NAMALWA (cell line): ENCODE measurements around the gene LRRC72.
"Not testable (repeated sequence)": the region's sequence is repeated elsewhere in the genome, so short reads cannot be mapped to it uniquely, and the experiment has no call there.

Experiments
- DNase-seq: peaks from one replicate; pipeline ENCODE4 v3.0.0-alpha.2; 2015; ENCODE audit warnings: low spot score

The LRRC72 gene

DNA sequence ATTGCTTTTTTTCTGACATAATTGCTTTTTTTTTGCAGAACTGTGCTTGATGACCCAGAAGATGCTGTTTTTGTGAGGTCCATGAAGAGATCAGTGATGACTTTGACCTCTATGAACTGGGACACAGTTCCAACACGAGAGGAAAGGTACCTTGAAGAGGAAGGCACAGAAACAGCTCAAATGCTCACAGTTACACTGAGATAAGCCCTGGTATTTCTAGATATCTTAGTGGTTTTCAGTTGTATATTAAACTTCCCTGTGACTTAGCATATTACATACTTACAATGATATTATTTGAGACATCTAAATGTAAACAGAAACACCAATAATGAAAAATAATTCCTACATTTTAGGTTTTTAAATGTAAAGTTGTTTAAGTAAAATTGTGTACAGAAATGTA, 54.7 kb downstream of the LRRC72 start:
- no peak for DNase-seq

DNA sequence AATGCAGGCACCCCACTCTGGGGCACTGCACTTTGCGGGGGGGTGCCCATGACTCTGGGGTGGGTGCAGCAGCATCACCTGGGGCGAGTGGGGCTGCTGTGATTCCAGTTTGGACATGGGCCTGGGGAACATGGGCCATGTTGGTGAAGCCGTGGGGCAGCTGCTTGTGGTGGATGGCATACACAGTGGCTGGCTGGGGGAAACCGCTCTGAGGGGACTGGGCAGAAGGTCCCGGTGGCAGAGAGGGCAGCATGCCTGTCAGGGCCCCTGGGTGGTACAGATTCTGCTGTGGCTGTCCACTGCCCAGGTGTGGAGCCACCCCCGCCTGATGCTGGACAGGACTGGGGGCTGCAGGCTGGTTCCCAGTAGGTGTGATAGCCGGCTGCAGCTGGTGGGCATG, 57.2 kb downstream of the LRRC72 start:
- DNase-seq: no peak

DNA sequence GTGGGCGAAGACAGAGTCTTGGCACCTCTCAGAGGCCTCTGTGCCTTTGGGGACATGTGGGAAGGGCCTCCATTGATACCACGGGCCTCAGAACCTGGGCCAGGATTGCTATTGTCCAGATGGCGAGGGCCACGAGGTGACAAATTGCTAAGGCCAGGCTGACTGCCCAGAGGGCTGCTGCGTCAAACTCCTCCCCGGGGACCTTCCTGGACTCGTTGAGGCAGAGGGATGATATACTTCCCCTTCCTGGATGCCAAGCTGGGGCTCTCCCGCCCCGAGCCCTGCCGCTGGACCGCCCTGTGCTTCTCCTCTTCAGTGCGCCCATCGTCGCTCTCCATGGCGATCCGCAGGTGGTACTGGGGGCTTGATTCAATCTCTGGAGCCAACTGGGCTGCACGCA, 58.9 kb downstream of the LRRC72 start:
- no peak for DNase-seq

DNA sequence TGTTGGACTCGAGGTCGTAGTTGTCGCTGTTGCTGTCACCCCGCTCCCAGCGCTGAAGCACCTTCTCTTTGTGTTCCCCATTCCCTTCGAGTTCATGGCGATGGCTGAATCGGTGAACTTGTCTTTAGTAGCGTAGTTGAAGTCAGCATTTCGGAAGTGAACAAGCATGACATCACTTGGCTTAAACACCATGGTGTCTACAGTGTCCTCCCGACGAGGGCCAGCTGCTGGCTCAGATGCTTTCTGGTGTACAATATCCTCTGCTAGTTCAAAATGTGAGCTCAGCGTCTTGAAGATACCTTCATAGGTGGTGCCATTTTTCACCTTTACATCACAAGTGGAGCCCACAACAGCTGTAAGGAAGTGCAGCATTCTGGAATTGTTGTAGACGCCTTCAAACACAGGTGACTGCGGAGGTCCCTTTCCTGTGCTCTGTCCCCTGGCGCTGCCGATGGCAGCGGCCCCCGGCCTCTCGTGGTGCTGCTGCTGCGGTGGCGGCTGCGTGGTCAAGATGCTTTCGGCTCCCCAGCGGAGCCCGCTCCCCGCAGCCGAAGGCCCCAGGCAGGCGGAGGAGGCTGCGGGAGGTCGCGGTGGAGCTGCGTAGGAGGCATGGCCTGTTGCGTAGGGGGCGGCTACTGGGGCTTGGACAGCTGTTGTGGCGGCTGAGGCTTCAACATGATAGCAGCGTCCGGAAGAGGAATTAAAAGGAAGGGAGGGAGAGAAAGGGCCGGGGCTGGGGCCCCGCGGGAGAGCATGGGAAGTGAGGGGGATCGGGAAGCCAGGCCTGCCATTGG, 59.7 kb downstream of the LRRC72 start:
- DNase-seq: no peak

DNA sequence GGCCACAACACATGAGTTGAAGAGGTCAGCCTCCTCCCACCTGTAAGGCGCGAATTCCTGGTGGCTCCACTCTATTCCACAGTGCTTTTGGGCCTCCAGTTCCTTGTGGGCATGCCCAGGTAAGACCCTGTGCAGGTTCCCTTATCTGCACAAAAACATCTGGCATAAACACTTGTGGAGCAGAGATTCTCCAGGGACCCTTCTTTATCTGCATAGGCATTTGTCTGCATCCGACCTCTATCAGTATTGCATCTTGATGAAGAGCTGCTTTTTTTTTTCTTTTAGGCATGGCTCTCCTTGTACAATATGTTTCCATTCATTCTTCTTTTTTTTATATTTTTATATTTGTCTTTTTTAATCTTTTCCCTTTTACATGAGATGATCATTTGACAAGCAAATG, 60.5 kb downstream of the LRRC72 start:
- no peak for DNase-seq

DNA sequence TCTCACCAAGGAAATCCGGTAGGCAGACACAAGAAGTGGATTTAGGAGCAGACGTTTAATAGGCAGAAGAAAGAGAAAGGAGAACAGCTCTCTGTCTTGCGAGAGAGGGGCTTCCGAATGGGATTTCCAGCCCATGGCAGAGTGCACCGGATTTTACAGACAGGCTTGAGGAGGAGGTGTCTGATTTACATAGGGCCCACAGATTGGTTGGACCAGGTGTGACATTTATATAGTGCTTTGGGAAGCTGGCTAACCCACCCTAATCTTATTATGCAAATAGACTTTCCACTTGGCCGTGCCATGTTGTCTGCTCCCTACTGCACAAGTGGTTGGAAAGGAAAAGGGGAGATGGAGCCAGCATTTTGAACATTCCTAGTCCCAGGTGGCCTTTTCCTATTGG, 61.2 kb downstream of the LRRC72 start:
- DNase-seq: no peak

DNA sequence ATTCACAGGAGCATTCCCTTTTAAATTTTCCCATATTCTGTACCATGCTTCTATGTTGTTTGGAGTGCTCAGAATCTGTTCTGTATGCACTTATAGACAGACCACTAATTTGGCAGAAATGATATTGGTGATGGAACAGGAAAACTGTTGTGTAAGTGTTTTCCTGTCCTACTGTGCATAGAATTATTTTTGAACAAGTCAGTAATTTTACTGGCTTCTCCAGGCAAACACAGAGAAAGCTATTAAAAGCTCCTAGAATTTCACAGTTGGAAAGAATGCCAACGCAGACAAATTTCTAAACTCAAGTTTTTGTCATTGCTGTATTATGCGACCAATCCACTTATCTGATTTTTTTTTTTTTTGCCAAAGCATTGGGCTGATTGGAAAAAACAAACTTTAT, 63.3 kb downstream of the LRRC72 start:
- no peak for DNase-seq

DNA sequence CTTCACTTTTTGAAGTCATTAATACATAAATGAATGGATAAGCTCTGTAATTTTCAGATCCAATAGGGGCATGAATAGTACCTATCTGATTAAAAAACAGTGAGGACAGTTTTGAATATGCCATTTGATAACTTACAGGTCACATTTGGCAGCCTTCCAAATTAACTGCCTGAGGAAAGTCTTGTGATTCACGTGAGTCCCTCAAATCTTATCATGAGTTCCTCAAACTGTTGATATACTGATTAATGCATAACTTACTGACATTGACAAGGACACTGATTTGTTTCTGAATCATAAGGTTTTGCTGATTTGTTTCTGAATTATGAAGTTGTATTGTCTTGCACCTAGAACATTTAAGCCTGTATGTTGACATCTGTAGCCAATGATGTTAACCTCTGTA, 63.8 kb downstream of the LRRC72 start:
- no peak for DNase-seq

DNA sequence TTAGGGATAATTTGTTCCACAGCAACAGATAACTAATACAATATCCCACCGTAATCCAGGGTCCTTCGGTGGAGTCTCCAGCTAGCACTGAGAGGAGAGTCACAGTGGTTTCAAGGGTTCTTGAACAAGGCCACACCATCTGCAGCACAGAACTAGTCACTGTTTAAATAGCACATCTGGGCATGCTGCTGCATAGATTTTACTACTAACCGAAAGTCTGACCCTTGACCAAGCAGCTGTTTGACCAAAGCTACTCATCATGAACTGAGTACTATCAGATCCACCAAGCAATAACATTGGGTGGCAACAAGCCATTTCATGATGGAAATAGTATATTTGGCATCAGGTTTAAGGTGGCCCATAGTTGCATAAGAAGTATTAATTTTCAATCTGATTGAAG, 65.8 kb downstream of the LRRC72 start:
- no peak for DNase-seq

DNA sequence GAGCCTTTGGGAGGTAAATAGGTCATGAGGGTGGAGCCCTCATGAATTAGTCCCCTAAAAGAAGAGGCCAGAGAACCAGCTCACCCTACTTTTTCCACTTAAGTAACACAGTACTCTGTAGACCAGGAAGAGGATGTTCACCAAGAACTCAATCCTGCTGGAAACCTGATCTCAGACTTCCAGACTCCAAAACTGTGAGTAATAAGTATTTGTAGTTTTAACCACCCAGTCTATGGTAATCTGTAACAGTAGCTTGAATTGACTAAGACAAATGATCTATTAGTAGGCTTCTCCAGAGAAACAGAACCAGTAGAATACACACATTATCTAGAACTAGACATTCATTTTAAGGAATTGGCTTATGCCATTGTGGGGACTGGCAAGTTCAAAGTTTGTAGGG, 67.4 kb downstream of the LRRC72 start:
- no peak for DNase-seq

DNA sequence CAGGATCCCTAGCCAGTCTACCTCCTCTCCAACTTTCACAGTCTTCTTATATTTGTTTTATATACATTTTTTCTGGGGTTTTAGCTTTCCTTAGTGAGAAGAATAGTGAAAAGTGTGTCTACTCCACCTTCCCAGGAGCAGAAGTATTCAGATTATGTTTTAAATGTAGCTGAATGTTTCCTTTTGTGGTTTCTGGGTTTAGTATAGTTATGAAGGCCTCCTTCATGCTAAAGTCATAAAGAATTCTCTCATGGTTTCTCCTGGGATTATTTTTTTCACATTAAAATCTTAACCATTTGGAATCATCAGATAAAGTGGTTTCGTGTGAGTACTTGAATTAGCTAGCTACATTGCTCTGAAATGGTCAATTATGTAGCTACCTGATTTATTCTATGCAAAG, 68.1 kb downstream of the LRRC72 start:
- no peak for DNase-seq

DNA sequence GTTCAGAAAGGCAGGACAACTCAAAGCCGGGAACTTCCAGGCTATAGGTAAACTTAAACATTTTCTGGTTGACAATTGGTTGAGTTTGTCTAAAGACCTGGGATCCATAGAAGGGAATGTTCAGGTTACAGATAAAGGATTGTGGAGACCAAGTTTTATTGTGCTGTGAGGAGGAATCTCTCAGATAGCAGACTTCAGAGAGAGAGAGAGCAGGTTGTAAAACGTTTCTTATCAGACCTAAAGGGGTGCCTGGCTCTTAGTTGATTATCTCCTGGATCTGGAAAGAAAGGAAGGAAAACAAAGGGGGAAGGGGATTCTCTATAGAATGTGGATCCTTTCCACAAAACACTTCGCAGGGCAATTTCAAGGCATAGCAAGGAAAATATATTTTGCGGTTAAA, 69.0 kb downstream of the LRRC72 start:
- DNase-seq: not testable (repeated sequence)

DNA sequence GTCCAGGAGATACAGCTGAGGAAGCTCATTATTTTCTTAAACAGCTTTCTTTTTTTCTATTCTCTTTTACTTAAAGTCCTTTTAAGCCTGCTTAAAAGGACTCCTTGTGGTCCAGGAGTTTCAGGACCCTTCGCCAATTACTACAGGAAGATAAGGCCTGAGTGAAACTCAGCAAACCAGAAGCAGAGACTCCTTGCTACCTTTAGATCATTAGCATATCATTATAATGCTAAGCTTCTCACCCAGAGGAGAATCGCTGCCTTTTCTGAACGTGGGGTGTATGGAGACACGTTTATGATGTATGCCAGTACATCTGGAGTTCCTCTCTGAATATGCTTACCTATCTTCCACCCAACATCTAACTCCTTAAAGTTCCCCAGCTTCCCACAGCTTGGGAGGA, 71.4 kb downstream of the LRRC72 start:
- no peak for DNase-seq

DNA sequence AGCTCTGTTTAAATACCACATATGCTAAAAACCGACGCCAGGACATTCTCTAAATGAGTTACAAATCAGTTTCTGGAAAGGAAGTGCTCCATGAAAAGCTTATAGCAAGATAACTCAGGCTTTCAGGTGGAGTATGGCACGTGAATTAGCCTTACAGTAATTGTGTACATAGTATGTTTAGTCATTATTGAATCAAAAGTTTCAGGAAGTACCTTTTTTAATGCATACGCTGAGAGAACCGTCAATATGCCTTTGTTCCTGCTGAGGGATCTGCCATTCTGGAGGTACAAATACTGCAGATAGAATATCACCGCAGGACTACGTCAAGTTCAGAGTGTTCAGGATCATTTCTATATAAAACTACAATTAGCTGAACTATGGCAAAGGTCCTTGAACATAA, 73.2 kb downstream of the LRRC72 start:
- no peak for DNase-seq

DNA sequence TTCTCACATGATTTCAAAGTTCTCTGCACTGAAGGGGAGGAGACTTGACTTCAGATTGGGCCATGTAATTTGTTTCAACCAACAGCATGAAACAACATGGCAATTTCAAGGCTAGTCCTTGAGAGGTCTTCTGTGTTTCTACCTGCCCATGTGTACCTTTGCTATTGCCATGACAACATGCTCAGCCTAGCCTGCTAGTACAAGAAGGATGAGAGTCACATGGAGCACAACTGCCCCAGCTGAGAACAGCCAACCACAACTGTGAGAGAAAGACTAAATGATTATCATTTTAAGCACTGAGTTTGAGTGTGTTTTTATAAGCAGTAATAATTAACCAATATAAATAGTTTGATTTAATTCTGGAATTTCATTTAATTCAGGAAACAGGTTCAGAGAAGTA, 77.0 kb downstream of the LRRC72 start:
- no peak for DNase-seq

DNA sequence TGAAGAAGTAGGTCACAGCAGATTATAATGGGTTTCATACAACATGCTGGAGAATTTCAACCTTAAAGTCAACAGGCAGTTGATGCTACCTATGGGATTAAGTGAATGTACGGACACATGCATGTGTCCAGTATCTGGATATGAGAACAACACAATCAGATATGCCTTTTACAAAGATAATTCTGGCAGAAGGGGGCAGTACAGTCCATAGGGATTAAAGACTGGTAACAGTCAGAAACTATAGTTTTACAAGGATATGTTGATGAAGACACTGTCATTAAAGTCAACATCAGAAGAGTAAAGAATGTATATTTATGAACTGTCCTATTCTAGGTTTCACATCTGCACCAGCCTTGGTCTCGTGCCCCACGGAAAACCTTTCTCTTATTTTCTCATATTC, 77.4 kb downstream of the LRRC72 start:
- peak; percentile 16 for DNase-seq

DNA sequence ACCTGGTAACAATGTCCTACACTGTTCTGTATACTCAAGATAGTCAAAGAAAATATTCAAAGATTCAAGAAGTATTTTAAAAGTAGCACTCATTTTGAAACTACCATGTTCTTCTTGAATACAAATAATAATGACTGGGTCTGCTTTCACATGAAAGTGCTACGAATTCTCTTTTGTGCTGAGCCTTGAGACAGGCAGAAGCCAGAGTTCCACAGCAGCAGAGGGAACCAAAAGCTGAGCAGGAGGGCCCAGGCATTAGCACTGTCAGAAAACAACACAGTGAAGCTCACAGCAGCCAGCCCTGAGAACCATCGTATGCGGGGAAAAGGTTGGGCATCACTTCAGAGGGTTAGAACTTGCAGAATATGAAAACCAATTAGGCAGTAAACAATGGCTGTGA, 80.1 kb downstream of the LRRC72 start:
- no peak for DNase-seq

DNA sequence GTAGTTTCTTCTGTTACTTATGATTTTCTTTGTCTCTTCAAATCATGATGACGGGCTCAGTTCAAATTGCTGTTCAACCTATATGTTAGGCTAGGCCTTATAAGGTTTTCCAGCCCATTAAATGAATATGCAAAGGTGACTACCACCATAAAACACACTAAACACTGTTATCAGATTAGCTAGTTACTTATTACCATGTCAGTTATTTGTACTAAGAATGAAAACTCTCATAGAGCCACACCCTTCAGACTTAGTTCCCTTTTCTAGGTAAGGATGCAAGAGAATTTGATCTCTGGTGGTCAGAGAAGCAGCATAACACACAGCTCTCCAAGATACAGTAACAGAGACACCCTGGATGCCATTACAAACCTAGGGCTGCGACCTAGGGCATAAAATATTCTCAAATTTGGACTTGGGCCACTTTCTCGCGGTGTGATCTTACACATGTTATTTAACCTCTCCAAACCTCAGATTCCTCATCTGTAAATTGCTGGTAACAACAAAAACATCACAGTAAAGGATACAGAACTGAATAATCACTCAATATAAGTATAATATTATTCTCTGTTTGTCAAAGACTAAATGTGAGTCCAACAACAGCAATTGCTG, 83.3 kb downstream of the LRRC72 start:
- DNase-seq: no peak

DNA sequence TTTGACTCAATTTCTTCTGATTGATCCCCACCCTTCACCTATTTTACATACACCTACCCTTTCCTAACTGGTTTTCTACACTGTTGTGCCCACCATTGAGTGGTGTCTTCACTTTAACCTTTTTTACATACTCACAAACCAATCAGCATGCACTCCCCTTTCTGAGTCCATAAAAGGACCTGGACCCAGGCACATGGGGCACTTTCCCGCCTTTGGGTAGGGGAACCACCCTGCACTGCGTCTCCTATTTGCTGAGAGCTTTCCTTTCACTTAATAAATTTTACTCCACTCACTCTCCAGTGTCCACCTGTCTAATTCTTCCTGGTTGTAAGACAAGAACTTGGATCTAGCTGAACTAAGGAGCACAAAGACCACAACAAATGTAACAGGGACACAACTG, 85.1 kb downstream of the LRRC72 start:
- no peak for DNase-seq

DNA sequence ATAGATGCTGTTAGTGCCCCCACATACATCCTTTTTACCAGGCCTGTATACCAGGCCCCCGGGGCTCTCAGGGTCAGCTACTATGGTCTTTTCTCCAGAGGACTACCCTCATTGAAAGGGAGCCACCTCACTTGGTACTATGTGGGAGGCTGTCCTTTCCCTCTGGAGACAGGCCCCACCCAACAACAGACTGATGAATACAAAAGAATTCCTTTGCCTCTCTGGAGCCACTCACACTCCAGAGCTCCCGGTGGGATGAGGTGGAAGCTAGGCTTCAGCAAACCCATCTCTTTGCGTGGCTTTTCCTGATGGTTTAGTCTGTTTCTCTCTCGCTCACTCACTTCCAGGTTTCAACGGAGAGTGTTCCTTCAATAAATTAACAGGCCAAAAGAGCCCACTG, 88.6 kb downstream of the LRRC72 start:
- no peak for DNase-seq

DNA sequence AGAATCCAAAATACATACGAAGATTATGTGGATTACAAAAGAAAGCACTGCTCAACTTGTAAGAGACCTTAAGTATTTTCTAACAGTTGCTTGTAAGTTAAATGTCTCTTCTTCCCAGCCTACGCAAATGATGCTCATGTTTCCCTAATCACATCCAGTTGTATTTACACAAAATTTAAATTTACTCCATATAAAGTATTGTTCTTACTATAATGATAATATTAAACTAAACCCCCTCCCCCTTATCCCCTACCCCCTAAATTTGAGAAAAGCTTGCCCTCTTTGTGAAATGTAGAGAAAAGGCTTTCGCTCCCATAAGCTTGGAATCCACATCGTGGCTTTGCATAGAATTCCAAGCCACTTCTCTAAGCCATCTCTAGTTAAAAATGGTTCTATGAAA, 89.5 kb downstream of the LRRC72 start:
- no peak for DNase-seq

DNA sequence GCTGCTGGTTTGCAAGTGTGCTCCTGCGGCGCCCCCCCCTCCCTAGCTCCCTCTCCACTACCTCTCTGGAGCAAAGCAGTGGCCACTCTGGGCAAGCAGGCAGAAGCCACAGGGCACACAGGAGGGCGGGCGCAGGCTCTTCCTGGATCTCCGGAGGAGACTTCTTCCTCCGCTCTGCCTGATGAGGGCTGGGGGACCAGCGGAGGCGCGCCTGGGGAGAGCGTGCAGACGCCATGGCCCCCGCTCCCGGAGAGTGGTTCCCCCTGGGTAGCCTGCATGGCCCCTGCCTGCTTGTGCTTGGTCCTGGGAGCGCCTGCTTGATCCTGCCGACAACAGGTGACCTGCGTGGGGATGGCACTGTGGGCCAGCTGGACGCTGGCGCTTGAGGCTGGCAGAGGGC, 89.9 kb downstream of the LRRC72 start:
- DNase-seq: no peak

DNA sequence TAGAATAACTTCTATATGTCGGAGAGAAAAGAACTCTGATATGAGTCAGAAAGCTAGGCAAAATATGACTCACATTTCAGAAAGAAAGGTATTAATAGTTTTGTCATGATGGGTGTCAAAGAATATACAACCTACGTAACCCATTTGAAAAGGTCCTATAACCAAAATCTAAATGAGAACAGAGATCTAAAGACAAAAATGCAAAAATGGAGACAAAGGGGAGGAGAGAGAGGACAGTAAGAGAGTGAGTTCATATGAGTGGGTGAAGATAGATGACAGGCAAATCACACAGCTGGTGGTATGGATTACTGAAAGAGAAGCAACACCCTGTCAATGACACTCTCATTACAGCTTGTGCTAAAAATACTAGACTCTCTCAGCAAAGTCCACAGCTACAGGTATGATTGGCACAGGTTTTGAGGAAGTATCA, 93.4 kb downstream of the LRRC72 start:
- DNase-seq: no peak

DNA sequence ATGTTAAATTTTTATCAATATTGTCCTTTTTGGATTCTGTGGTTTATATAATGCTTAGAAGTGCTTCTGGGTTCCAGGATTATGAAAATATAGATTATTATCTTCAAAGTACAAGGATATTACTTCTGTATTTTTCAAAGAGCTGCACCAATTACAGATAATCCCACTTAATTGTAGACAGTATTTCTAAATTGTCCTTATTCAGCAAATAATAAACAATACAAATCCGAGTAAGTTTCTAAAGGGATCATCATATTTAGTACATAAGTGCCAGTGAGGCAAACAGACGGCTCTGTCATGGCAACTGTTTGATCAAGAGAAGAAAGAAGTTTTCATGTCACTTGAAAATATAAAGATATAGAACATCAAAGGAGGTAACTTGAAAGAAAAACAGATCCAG, 99.8 kb downstream of the LRRC72 start:
- no peak for DNase-seq
